Measurements from ENCODE around the gene FAM204A. TPM values are rescaled to one million over a fixed set of nuclear protein-coding genes. Genes with fewer than 3 reads are reported as not detected.

The FAM204A gene
- total RNA-seq, 3 donors from 2014 or later (not counting 1 experiment from before 2014, with no cell fraction given), result 69.2 to 73.2 (median 72.7) TPM

DNA sequence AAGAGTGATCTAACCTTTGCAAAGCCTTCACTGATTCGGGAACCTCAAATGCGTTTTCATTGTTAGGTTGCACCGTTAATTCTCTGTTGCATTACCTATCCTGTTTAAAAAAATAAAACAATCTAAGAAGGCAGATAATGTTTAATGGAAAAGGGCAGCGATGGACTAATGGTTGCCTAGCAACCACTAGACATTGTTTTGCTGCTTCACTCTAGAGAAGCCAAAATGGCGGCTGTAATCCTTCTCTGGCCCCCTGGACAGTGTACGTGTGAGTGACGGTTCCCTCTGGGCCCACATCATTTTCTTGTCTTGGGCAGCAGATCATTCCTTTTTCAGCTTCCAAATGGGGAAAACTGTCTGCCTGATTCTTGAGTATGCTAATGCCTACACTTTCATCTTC lies 43.3 kb downstream of the FAM204A start:
- Histone ChIP-seq H3K4me1 (ENCODE audit: control insufficient read depth, insufficient read depth, low read length) (no peaks in the 10 kb centered on the region), H3K27me3 (ENCODE audit: control insufficient read depth, insufficient read depth, low read length) (peaks cover 2% of the 10 kb centered on the region), H3K36me3 (ENCODE audit: control insufficient read depth, insufficient read depth, low read length) (no peaks in the 10 kb centered on the region), H3K27ac (ENCODE audit: low read length) (no peak overlapping the region), H3K4me3 (ENCODE audit: low read length) (no peak overlapping the region), H3K9me3 (ENCODE audit: control insufficient read depth, insufficient read depth, low read length) (no peaks in the 10 kb centered on the region)
- no peak overlapping the region for H3K4me3 Mint-ChIP-seq
- H3K27me3 Mint-ChIP-seq (ENCODE audit: low read depth in 2 of 2), result peaks cover 9 to 10% of the 10 kb centered on the region in 2 donors
- TF ChIP-seq, protein P1, sequence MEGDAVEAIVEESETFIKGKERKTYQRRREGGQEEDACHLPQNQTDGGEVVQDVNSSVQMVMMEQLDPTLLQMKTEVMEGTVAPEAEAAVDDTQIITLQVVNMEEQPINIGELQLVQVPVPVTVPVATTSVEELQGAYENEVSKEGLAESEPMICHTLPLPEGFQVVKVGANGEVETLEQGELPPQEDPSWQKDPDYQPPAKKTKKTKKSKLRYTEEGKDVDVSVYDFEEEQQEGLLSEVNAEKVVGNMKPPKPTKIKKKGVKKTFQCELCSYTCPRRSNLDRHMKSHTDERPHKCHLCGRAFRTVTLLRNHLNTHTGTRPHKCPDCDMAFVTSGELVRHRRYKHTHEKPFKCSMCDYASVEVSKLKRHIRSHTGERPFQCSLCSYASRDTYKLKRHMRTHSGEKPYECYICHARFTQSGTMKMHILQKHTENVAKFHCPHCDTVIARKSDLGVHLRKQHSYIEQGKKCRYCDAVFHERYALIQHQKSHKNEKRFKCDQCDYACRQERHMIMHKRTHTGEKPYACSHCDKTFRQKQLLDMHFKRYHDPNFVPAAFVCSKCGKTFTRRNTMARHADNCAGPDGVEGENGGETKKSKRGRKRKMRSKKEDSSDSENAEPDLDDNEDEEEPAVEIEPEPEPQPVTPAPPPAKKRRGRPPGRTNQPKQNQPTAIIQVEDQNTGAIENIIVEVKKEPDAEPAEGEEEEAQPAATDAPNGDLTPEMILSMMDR (IDR thresholded peaks at IDR 0.05), result no peak
- H3K36me3 Mint-ChIP-seq, result no peaks in the 10 kb centered on the region
- intact Hi-C loops (cut with micrococcal nuclease), result no loop called here
- ATAC-seq (no peak), DNase-seq (no peak)
- H3K27ac Mint-ChIP-seq, result no peak overlapping the region
- H3K9me3 Mint-ChIP-seq, result no peaks in the 10 kb centered on the region
- WGBS (ENCODE audit: insufficient coverage), result 98% methylated on average over 7 of the region's 7 CpGs
- no peaks in the 10 kb centered on the region for H3K4me1 Mint-ChIP-seq

- no peaks in the 10 kb centered on the region for H3K9me3 Mint-ChIP-seq
- DNase-seq (no peak), ATAC-seq (no peak)
- Histone ChIP-seq H3K27ac (ENCODE audit: low read length) (no peak overlapping the region), H3K9me3 (ENCODE audit: control insufficient read depth, insufficient read depth, low read length) (no peaks in the 10 kb centered on the region), H3K4me3 (ENCODE audit: low read length) (no peak overlapping the region), H3K36me3 (ENCODE audit: control insufficient read depth, insufficient read depth, low read length) (no peaks in the 10 kb centered on the region), H3K4me1 (ENCODE audit: control insufficient read depth, insufficient read depth, low read length) (no peaks in the 10 kb centered on the region), H3K27me3 (ENCODE audit: control insufficient read depth, insufficient read depth, low read length) (peaks cover 2% of the 10 kb centered on the region)
- intact Hi-C loops (cut with micrococcal nuclease), result no loop called here
- H3K4me1 Mint-ChIP-seq, result no peaks in the 10 kb centered on the region
- no peak overlapping the region for H3K27ac Mint-ChIP-seq
- TF ChIP-seq, protein P1 (IDR thresholded peaks at IDR 0.05), result no peak
- peaks cover 28 to 48% of the 10 kb centered on the region in 2 donors for H3K27me3 Mint-ChIP-seq (ENCODE audit: low read depth in 2 of 2)
- H3K36me3 Mint-ChIP-seq, result no peaks in the 10 kb centered on the region
- no peak overlapping the region for H3K4me3 Mint-ChIP-seq
Measured at GRCh38 chr10:118291122-118291521, 51.0 kb downstream of the FAM204A start.

GRCh38 chr10:118290471-118290995 lies 51.6 kb downstream of the FAM204A start:
- Histone ChIP-seq H3K9me3 (ENCODE audit: control insufficient read depth, insufficient read depth, low read length) (no peaks in the 10 kb centered on the region), H3K4me1 (ENCODE audit: control insufficient read depth, insufficient read depth, low read length) (no peaks in the 10 kb centered on the region), H3K27me3 (ENCODE audit: control insufficient read depth, insufficient read depth, low read length) (peaks cover 2% of the 10 kb centered on the region), H3K36me3 (ENCODE audit: control insufficient read depth, insufficient read depth, low read length) (no peaks in the 10 kb centered on the region), H3K27ac (ENCODE audit: low read length) (no peak overlapping the region), H3K4me3 (ENCODE audit: low read length) (no peak overlapping the region)
- DNase-seq (no peak), ATAC-seq (no peak)
- Mint-ChIP-seq H3K27me3 (ENCODE audit: low read depth in 2 of 2) (peaks cover 30 to 48% of the 10 kb centered on the region in 2 donors), H3K36me3 (no peaks in the 10 kb centered on the region), H3K4me3 (no peak overlapping the region), H3K27ac (no peak overlapping the region), H3K4me1 (no peaks in the 10 kb centered on the region), H3K9me3 (no peaks in the 10 kb centered on the region)
- WGBS (ENCODE audit: insufficient coverage), result 69% methylated on average over 3 of the region's 3 CpGs
- TF ChIP-seq, protein P1 (IDR thresholded peaks at IDR 0.05), result no peak
- intact Hi-C loops (cut with micrococcal nuclease), result no loop called here
